ENCODE data around the gene ICAM3. TPM values are rescaled to one million over a fixed set of nuclear protein-coding genes. Genes with fewer than 3 reads are reported as not detected.
"Not testable (repeated sequence)": the region's sequence is repeated elsewhere in the genome, so short reads cannot be mapped to it uniquely, and the experiment has no call there.

The ICAM3 gene
- total RNA-seq, 1 donor from 2014 or later, result 7.6 TPM

DNA sequence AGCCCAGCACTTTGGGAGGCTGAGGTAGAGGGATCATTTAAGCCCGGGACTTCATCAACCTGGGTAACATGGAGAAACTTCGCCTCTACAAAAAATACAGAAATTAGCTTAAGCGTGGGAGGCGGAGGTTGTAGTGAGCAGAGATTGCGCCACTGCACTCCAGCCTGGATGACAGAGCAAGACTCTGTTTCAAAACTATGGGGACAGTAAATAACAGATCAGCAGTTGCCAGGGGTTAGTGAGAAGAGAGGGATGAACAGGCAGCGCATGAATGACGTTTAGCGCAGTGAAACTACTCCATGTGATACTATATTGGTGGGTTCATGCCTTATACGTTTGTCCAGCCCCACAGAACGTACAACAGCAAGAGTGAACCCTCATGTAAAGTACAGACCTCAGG, 7.1 kb upstream of the ICAM3 start:
- ATAC-seq, result no peak

GRCh38 chr19:10344780-10345179, 5.4 kb upstream of the ICAM3 start:
- no peak for ATAC-seq

GRCh38 chr19:10343495-10343894, 4.1 kb upstream of the ICAM3 start:
- ATAC-seq, result no peak

- ATAC-seq, result no peak
Measured at GRCh38 chr19:10339977-10340376, 553 bp upstream of the ICAM3 start.

GRCh38 chr19:10338940-10339339, 484 bp downstream of the ICAM3 start:
- no peak for ATAC-seq

GRCh38 chr19:10336725-10337124, 2.7 kb downstream of the ICAM3 start:
- not testable (repeated sequence) for ATAC-seq

GRCh38 chr19:10335352-10335985, 4.0 kb downstream of the ICAM3 start:
- ATAC-seq, result no peak

GRCh38 chr19:10334588-10335351, 4.7 kb downstream of the ICAM3 start:
- peak; percentile 78 for ATAC-seq

GRCh38 chr19:10333758-10334587, 5.5 kb downstream of the ICAM3 start:
- ATAC-seq, result peak; percentile 11

DNA sequence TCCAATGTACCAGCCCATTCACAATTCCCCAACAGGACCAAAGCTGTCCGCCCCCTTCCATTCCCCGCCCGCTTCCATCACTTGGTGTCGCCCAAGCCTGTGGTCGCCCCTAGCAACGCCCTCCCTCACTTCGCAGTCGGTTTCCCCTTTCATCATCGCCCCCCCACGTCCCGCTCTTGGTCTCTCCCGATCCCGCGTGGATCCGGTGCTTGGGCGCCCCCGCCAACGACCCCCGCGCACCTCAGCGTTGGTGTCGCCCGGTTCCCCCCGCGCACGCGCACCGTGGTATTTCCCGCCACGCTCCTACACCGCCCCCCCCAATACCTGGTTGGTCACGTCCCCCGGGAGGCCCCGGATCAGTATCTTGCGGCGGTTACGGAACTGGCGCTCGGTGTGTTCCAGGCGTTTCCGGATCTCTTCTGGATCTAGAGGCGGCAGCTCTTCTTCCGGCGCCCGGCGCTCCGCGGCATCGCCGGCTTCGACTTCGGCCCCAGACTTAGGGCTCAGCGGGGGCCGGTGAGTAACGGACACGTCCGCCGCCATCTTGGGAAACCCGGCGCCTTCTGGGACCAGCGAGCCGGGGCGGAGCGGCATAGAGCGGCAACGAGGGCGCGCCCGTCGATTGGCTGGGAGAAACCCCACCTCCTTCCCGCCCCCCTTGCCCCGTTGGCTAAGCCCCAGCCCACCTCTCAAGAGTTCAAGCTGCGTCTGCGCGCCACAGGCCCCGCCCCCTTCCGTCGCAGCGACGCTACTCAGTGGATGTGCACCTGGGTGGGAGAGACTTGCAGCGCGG, 6.3 kb downstream of the ICAM3 start, which contains the start of gene RAVER1:
Gene RAVER1, minus strand, starts transcription at position 565 of the 793 bp plus-strand sequence. Its CDS starts 22 bp downstream, at position 543.
- ATAC-seq, result peak; percentile 94

DNA sequence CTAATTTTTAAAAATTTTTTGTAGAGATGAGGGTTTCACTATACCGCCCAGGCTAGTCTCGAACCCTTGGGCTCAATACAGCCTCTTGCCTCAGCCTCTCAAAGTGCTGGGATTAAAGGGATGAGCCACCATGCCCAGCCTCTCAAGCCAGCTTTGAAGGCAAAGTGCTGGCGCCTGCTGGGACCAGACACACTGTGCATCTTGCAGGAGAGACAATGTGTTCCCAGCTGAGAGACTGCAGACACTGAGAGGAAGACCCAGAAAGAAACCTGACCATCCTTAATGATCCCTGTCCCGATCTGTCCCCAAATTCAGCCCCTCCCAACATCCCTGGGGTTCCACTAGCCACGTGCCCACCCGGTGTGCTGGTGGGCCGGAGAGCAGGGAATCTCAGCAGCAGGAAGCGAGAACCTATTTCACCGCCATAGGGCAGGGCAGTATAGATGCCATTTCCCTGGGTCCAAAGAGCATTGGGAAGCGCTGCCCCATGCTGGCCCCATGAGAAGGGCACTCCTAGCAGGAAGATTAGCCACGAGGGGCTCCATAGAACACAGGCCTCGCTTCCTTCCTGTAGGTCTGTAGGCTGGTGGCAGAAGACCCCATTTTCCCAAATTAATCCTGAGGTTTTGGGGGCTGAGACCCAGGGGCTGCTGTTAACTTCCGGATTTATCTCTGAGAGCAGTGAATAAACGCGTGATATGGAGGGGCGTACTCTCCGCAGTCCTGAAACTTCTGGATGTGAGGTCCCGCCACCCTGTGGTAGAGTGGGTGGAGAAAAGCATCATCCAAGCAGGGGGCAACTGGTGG, 7.1 kb downstream of the ICAM3 start:
- no peak for ATAC-seq

DNA sequence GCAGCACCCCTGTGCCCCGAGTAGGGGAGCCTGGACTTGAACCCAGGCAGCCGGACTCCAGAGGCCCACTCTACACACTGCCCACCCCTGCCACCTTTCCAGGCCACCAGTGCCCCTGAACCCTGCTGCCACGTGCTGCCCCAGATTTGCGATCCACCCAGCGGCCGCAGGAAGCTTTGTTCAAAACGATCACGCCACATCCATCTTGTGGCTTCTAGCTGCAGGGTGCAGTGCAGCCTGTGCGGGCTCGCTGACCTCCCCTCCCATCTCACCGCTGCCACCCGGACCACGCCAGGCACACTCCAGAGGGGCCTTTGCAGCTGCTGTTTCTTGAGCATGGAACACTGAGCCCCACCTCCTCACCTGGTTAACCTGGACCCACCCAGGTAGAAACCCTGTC, 9.9 kb downstream of the ICAM3 start:
- ATAC-seq, result no peak

GRCh38 chr19:10328558-10329429, 10.6 kb downstream of the ICAM3 start:
- no peak for ATAC-seq

- ATAC-seq, result no peak
Measured at GRCh38 chr19:10327793-10328192, 11.6 kb downstream of the ICAM3 start.

GRCh38 chr19:10325732-10326131, 13.7 kb downstream of the ICAM3 start:
- no peak for ATAC-seq

GRCh38 chr19:10321874-10322835, 17.3 kb downstream of the ICAM3 start:
- no peak for ATAC-seq

DNA sequence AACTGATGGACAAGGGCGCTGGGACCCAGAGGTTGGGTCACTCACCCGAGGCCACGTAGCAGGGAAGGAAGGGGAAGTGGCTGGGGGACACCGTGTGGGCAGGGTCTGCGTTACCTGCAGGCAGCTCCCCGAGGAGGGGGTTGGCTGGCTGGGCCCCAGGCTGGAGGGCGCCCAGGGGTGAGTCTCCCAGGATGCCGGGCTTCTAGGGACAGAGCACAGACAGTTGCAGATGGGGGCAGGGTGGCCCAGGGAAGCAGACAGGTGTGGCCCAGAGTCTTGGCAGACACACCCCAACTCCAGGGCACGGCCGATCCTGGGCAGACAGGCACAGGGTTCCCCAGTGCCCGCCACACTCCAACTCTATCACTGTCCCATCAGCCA, 18.0 kb downstream of the ICAM3 start:
- peak; percentile 41 for ATAC-seq

- ATAC-seq, result no peak
Measured at GRCh38 chr19:10320602-10321416, 18.6 kb downstream of the ICAM3 start.

Measured in esophagus mucosa (tissue), 1 donor.